Left renal cortex interstitium (tissue), 4 donors: ENCODE results near the gene PAX2. TPM values are rescaled to one million over a fixed set of nuclear protein-coding genes. Genes with fewer than 3 reads are reported as not detected.
"Not testable (repeated sequence)": the region's sequence is repeated elsewhere in the genome, so short reads cannot be mapped to it uniquely, and the experiment has no call there.

Experiments
- DNase-seq, 4 donors: peaks; one replicate each; pipeline ENCODE4 v3.0.0-alpha.2; 2013; ENCODE audit warnings: low read depth in 4 of 4, low spot score in 2 of 4, missing footprints in 1 of 4
- polyA plus RNA-seq, 4 donors: library from polyadenylated mRNA; unstranded; fragments of 120-200 nt; gene quantifications; one replicate each; pipeline ENCODE4 v1.2.1, GENCODE V29; 2013; ENCODE audit not compliant: insufficient read length in 4 of 4

PAX2 gene
- polyA plus RNA-seq: 100 to 1,000 TPM; 116 to 262 (median 178) TPM

DNA sequence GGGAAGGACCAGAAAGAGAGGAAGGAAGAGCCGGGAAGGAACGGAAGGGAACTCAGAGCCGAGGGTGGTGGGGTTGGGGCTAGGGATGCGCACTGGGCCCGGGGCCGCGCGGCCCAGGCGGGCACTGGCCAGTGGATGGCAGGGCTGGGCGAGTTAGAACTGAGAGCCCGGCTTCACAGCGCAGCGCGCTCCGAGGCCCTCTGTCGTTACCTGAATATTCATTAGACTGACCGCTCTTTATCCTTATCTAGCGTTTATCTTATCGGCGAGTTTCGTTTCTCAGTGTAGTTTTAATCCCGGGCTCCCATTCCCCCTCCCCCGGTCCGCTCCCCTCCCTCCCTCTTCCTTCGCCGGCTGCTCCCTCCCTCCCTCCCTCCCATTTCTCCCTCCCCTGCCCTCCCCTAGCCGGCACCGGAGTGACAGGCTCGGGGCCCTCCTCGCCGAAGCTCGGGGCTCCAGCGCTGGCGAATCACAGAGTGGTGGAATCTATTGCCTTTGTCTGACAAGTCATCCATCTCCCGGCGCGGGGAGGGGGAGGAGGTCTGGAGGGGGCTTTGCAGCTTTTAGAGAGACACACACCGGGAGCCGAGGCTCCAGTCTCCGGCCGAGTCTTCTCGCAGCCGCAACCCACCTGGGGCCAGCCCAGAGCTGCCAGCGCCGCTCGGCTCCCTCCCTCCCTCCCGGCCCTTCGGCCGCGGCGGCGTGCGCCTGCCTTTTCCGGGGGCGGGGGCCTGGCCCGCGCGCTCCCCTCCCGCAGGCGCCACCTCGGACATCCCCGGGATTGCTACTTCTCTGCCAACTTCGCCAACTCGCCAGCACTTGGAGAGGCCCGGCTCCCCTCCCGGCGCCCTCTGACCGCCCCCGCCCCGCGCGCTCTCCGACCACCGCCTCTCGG is at the start of gene PAX2:
PAX2 (plus strand) TSS at position 596 of the 895 bp plus-strand sequence. CDS start 679 bp downstream, outside the sequence.
- no peak for DNase-seq

DNA sequence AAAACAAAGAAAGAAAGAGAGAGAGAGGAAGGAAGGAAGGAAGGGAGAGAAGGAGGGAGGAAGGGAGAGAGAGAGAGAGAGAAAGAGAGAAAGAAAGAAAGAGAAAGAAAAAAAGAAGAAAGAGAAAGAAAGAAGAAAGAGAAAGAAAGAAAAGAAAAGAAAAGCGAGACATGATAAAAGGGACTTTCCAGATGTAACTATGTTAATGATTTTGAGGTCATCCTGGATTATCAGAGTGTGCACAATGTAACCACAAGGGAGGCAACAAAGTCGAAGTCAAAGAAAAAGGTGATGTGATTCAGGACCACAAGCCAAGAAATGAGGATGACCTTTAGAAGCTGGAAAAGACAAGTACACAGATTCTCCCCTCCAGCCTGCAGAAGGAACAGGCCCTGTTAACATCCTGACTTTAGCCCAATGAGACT is 48.9 kb upstream of the PAX2 start:
- no peak for DNase-seq

- DNase-seq: no peak
Measured at GRCh38 chr10:100697070-100697469, 48.3 kb upstream of the PAX2 start.

GRCh38 chr10:100697631-100698030 is 47.8 kb upstream of the PAX2 start:
- DNase-seq: no peak

DNA sequence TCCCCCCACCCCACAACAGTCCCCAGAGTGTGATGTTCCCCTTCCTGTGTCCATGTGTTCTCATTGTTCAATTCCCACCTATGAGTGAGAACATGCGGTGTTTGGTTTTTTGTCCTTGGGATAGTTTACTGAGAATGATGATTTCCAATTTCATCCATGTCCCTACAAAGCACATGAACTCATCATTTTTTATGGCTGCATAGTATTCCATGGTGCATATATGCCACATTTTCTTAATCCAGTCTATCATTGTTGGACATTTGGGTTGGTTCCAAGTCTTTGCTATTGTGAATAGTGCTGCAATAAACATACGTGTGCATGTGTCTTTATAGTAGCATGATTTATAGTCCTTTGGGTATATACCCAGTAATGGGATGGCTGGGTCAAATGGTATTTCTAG is 43.7 kb upstream of the PAX2 start:
- DNase-seq: not testable (repeated sequence)

DNA sequence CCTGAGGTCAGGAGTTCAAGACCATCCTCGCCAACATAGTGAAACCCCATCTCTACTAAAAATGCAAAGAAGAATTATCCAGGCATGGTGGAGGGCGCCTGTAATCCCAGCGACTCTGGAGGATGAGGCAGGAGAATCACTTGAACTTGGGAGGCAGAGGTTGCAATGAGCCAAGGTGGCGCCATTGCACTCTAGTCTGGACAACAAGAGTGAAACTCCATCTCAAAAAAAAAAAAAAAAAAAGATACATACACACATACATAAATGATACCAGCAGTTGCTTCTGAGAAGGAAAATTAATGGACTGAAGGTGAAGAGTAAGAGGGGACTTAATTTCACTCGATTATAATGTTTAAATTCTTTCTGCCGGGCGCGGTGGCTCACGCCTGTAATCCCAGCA is 40.2 kb upstream of the PAX2 start:
- no peak for DNase-seq

DNA sequence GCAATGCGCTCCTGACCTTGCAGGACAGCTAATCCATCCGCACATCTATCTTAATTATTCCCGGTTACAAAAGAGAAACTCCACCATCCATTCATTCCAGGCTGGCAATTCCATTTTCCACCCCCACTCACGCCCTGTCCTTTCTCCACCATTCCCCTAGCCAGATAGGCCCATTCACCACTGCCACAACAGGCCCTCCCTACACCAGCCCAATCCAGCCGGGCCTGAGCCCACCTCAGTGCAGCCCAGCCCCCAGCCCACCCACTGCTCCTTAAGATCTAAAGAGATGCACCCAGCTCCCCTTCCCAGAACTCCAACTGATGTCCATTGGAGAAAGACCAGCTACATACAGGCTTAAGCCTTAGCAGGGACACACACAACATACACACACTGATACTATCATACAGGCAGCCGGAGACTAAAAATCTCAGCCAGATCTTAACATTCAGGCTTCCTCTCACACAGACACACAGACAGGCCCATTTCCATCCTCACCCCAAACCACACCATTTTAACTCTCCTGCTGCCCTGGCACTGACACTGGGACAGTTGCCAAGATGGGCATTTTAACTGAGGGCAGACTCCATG is 38.0 kb upstream of the PAX2 start:
- no peak for DNase-seq

DNA sequence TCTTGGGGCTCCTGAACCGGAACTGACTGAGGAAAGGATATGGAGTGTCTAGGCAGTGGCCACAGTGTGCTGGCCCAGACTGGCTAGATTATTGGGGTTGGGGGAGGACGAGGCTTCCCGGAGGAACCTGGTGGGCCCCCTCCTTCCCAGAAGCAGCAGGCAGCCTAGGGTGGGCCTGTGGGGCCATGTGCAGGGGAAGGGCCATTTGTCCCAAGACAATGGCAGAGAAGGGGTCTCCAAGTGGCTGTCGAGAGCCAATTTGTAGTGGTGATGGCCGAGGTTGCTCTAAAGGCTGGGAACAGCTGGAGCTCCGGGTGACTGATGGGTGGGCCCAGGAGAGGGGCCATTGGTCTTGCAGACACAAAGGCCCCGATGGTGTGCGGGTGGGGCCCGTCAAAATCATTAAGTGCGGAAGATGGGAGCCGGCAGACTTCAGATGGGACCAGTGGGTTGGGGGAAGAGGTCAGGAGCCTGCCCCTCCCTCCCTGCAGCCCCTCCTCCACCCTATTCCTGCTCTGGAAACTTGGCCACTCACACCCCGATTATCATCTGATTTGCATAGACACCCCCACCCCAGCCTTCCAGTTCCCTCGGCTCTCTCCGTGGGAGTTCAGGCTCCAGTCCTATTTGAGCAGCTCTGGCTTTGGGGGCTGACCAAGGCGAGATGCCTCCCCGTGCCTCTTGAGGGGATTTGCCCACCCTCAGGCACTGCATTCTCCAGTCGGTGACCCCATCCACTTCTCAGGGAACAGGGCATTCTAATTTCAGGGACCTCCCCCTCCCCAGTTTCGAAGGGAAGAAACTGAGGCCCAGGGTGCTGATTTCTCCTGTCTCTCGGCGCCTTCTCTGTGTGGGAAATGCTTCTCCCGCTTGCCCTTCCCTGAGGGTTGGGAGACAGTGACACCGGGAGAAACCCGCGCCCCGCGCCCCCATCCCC is 36.0 kb upstream of the PAX2 start:
- DNase-seq: no peak

GRCh38 chr10:100710151-100710871 is 35.1 kb upstream of the PAX2 start:
- no peak for DNase-seq

DNA sequence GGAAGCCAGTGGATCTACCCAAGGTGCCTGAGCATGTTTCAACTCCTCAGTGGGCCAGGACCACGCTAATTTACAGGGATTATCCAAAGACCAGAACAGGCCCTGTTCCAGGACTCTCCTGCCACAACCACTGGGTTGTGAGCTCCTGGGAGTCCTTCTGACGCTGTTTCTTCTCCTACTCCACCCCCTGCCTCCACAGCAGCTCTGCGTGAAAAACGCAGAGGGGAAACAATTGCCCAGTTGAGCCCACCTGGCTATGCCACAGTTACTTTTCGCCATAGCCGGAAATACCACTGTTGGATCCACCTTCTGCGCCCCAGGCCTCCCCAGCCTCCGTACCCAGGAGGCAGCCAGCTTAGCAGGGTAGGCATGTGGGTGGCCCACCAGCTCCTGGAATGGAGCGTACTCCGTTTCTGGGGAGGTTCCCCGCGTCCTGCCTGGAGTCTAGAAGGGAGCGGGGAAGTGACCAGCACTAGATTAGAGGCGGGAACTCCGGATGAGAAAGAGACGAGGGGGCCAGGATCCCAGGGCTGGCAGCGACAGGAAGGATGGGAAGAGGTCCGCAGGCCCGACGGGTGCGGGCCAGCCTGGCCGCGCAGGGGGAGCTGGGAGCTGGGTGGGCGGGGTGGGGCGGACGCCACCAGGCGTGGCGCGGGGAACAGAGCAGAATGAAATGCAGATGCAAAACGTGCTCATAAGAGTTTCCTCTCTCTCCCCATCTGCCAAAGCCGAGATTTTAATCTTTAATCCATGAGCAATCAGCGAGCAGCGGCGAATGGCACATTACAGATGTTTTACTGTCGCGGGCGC is 32.1 kb upstream of the PAX2 start:
- no peak for DNase-seq

DNA sequence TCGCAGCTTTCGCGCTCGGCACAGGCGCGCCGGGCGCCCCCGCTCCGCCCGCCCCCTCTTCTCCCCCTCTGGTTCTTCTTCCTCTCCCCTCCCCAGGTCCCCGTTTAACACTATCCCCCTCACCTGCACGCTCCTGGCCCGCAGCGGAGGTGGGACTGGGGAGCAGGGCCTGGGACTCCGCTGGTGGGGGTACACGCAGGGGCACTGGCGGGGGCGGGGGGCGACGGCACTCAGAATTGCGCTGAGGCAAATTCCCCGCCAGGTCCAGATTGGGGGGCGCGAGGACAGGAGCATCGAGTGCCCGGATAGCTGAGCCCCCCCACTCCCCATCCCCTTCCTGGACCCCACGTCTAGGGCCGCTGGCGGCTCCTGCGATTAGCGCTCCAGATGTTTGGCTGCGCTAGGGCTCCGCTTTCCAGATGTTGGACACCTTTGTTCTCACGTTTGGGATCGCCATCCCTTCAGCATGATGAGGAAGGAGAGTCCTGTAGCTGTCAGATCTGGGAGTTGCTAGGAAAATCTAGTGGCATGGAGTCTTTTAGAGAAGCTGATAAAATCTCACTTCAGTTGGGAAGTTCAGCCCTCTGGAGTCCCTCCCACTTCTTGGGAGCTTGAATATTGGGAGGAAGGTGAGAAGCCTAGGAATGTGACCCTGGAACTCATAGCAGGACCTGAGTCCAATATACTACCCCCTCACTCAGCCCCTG is 31.4 kb upstream of the PAX2 start:
- no peak for DNase-seq

GRCh38 chr10:100714566-100714950 is 30.8 kb upstream of the PAX2 start:
- DNase-seq: no peak

DNA sequence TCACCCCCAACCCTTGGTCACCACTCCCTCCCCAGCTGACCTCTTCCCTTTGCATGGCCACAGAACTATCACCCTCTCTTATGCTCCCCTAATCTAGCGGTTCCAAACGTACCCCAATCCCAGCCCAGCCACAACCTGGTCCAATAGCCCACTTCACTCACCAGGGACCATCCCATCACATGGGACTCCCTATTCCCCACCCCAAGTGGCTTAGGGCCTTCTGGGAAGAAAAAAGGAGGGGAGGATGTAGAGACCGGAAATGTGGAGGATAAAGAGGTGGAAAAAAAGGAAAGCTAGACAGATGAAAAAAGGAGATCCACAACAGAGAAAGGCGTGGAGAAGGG is 30.3 kb upstream of the PAX2 start:
- no peak for DNase-seq

DNA sequence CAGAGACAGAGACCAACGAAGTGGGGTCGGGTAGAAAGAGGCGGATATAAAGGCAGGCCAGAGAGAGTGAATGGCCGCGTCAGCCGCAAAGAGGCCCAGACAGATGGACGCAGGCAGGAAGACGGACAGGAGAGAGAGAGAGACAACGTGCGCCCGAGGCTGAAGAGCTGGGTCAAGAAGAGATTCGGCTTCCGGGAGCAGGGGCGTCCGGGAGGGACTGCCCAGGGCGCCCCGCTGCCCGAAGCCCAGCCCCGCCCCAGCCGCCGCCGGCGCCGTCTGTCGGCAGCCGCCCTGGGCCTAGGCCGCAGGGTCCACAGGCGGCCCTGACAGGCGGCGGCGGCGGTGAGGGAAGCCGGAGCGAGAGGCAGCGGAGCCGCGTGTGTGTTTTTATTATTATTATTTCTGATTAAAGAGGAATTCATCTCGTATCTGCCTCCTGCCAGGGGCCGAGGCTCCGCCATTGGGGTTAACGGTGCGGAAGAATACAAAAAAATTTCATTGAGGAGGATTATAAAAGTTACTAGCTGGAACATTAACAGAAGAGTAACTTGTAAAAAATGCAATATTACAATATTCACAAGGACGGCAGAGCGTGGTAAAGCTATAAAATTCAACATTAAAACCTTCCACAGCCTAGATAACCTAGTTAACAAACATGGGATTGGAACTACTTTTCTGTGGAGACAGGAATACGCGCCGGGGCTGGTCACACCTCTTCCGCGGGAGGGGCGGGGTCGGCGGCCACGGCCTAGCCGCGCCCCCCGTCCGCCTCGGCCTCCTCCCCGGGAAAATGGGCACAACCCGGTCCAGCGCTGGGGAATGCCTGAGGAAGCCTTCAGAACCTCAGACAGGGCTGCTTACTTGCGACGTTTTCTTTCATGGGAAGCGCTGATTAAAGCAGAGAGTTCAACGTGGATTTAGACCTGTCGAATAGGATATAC is 29.7 kb upstream of the PAX2 start:
- no peak for DNase-seq

DNA sequence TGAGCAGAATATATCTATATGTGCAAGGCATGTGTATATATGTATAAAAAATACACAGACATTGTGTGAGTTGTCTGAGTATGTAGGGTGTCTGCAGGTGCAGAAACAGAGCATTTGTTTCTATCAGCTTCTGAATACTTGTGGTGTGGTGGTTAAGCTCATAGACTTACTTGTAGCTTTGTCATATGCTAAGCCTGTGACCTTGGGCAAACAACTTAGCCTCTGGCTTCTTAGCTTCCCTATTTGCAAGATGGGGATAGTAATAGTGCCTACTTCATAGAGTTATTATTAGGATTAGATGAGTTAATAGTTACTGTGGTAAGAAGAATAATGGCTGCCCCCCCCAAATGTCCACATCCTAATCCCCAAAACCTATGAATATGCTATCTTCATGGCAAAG is 28.2 kb upstream of the PAX2 start:
- no peak for DNase-seq

GRCh38 chr10:100718197-100718742 is 27.1 kb upstream of the PAX2 start:
- no peak for DNase-seq

GRCh38 chr10:100723180-100723579 is 22.2 kb upstream of the PAX2 start:
- no peak for DNase-seq
